Measurements from ENCODE around the gene ICA1L. TPM values are rescaled to one million over a fixed set of nuclear protein-coding genes. Genes with fewer than 3 reads are reported as not detected.
"Not testable (repeated sequence)": the region's sequence is repeated elsewhere in the genome, so short reads cannot be mapped to it uniquely, and the experiment has no call there.

ICA1L gene
- 10 to 100 TPM in 2 of 10 donors, 1 to 10 TPM in 8; 4.9 to 12.1 (median 7.1) TPM for total RNA-seq
- 1 to 10 TPM in 1 of 2 donors, under 1 TPM in 1; 0.81 to 4.3 TPM for polyA plus RNA-seq
- long read RNA-seq, donor 1, partial matches to known transcripts: 0 of 4 reads
- long read RNA-seq, donor 1, other reads (novel, unspliced or antisense): 4 of 4 reads
- long read RNA-seq, donor 2, partial matches to known transcripts: 0 of 5 reads
- long read RNA-seq, donor 2, other reads (novel, unspliced or antisense): 3 of 5 reads
- long read RNA-seq, donor 3, partial matches to known transcripts: 0 of 9 reads
- long read RNA-seq, donor 3, other reads (novel, unspliced or antisense): 7 of 9 reads

GRCh38 chr2:202871300-202872141, at the start of gene ICA1L:
Gene ICA1L, minus strand, starts transcription at chr2:202871766. Its CDS starts 42,757 bp downstream, at chr2:202829009.
- ATAC-seq: peak; percentile 81 to 94 (median 84)
- Histone ChIP-seq H3K27me3 (no peaks in the 10 kb centered on the region), H3K4me3 (peak within 1 kb of the TSS; percentile 32 to 98 (median 88)), H3K9me3 (no peaks in the 10 kb centered on the region), H3K27ac (peak within 1 kb of the TSS; percentile 14 to 86 (median 84)), H3K36me3 (no peaks in the 10 kb centered on the region), H3K4me1 (peaks cover 0 to 15% (median 7%) of the 10 kb centered on the region in 9 donors)
- intact Hi-C loops (cut with DNase I): loop anchor here in 7 of 10 donors (2.0 to 10.0 kb wide), 4 partner anchors 97 to 287 kb away; no protein-coding TSS in a partner anchor
- peak in 1 of 9 donors; percentile 5 for TF ChIP-seq CTCF (IDR thresholded peaks at IDR 0.05)
- 0% methylated on average over 66 to 93 of the region's 93 CpGs for WGBS, 2 donors
- peak; percentile 67 to 76 for DNase-seq

- no peak overlapping the region for H3K27ac ChIP-seq
- peaks cover 0 to 60% (median 24%) of the 10 kb centered on the region in 9 donors for H3K36me3 ChIP-seq
- ATAC-seq (no peak), DNase-seq (no peak)
- no peak overlapping the region for H3K4me3 ChIP-seq
- peaks cover 0 to 8% (median 0%) of the 10 kb centered on the region in 11 donors for H3K9me3 ChIP-seq
- TF ChIP-seq CTCF (IDR thresholded peaks at IDR 0.05): no peak
- intact Hi-C loops (cut with DNase I): loop anchor here in 1 of 10 donors (10.0 kb wide), 1 partner anchor 96 kb away; the partner anchor contains the start of gene NBEAL1
- peaks cover 0 to under 1% (median 0%) of the 10 kb centered on the region in 9 donors for H3K4me1 ChIP-seq
- WGBS, 2 donors: 96 to 98% methylated on average over 1 of the region's 1 CpG
- no peaks in the 10 kb centered on the region for H3K27me3 ChIP-seq
Observed at GRCh38 chr2:202918860-202919259, 47.3 kb upstream of the ICA1L start.

- WGBS, 2 donors: 3% methylated on average over 13 to 20 of the region's 49 CpGs
- DNase-seq, H3K36me3 ChIP-seq, H3K9me3 ChIP-seq, H3K27me3 ChIP-seq: not testable (repeated sequence)
- ATAC-seq: peak; percentile 83 to 93 (median 90)
- peak overlapping the region; percentile 48 to 88 (median 78) for H3K4me3 ChIP-seq
- peaks cover 2 to 29% (median 18%) of the 10 kb centered on the region in 9 donors for H3K4me1 ChIP-seq
- intact Hi-C loops (cut with DNase I): loop anchor here in 2 of 10 donors (5.0 to 10.0 kb wide), 2 partner anchors 100 to 102 kb away; partner anchors contain the start of gene NBEAL1 (in 2 of the 2)
- H3K27ac ChIP-seq: peak overlapping the region; percentile 68 to 95 (median 90)
Observed at GRCh38 chr2:202912342-202913201, 41.0 kb upstream of the ICA1L start.
